Measurements from ENCODE around the gene STK36. TPM values are rescaled to one million over a fixed set of nuclear protein-coding genes. Genes with fewer than 3 reads are reported as not detected.
A peak's percentile ranks its signal among the peaks of the same experiment; 100 is the strongest.

Gene STK36
- polyA plus RNA-seq, 2 of the 4 experiments (the other 2 are of a cell fraction): 20.6 to 29.9 TPM

DNA sequence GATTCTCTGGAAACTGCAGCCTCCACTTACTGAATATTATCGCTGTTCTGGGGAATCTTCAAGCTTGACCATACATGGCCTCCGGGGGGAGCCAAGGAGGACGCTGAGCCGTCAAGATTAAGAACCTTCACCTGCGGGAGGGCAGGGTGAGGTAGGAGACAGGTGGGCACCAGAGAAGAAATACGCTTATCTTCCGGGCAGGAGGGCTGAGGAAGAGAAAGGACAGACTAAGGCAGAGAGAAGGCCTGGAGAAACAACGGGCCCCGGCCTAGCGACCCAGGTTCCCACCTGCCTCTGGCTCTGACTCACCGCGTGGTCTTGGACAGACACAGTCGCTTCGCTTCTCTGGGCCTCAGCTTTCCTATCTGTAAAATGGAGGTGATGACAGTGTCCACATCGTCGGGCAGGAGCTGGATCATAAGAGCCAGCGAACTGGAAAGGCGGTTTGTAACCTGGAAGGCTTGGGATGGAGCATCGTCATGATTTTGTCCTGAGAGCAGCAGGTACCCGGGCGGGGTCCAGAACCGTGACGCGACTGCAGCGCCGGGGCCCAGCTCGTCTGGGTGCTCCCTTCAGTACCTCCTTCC lies 13.1 kb upstream of the STK36 start:
- ChIA-PET POLR2A (interaction anchor here (1.0 to 4.0 kb wide), 4 partner anchors 13 to 240 kb away, joined by 3 to 37 read pairs (median 4); partner anchors contain the start of genes RNF25 and STK36), CTCF (interaction anchor here (0.8 to 7.8 kb wide), 19 partner anchors 11 to 376 kb away, joined by 3 to 76 read pairs (median 4); partner anchors contain the start of genes RNF25, STK36 and TTLL4)
- no peak for FAIRE-seq
- H3K4me2 ChIP-seq: peak overlapping the region; percentile 79
- 1% methylated on average over 27 of the region's 27 CpGs for WGBS (ENCODE audit: missing lambda C conversion rate)
- peak; percentile 72 to 75 for DNase-seq (ENCODE audit: low read depth in 1 of 2, low spot score in 1 of 2)
- no peaks in the 10 kb centered on the region for H3K9me3 ChIP-seq
- peak overlapping the region; percentile 77 for H3K4me3 ChIP-seq
- H3K4me1 ChIP-seq: peaks cover 14% of the 10 kb centered on the region; the same call in 2 of the 3 replicates
- H3K27ac ChIP-seq: peak overlapping the region; percentile 93 to 95
- peak; percentile 75 to 77 for ATAC-seq
- TF ChIP-seq, protein P1, sequence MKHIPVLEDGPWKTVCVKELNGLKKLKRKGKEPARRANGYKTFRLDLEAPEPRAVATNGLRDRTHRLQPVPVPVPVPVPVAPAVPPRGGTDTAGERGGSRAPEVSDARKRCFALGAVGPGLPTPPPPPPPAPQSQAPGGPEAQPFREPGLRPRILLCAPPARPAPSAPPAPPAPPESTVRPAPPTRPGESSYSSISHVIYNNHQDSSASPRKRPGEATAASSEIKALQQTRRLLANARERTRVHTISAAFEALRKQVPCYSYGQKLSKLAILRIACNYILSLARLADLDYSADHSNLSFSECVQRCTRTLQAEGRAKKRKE (CRISPR knock-in tag; IDR thresholded peaks at IDR 0.05; ENCODE audit: low read depth): no peak
- TF ChIP-seq, protein P2, sequence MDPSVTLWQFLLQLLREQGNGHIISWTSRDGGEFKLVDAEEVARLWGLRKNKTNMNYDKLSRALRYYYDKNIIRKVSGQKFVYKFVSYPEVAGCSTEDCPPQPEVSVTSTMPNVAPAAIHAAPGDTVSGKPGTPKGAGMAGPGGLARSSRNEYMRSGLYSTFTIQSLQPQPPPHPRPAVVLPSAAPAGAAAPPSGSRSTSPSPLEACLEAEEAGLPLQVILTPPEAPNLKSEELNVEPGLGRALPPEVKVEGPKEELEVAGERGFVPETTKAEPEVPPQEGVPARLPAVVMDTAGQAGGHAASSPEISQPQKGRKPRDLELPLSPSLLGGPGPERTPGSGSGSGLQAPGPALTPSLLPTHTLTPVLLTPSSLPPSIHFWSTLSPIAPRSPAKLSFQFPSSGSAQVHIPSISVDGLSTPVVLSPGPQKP (IDR thresholded peaks at IDR 0.05; ENCODE audit: low read depth, low read length): no peak
- TF ChIP-seq RARB (CRISPR knock-in tag; IDR thresholded peaks at IDR 0.05) (no peak), ZC3H11A (IDR thresholded peaks at IDR 0.05) (no peak), PHF8 (IDR thresholded peaks at IDR 0.05; ENCODE audit: borderline replicate concordance, low read depth) (peak; percentile 52; the same call in 1 of the 2 replicates), EHF (CRISPR knock-in tag; IDR thresholded peaks at IDR 0.05) (no peak), ESRRA (IDR thresholded peaks at IDR 0.05; ENCODE audit: borderline replicate concordance, low read length) (no peak), RAD21 (conservative IDR thresholded peaks at IDR 0.05 in 1 of 2, IDR thresholded peaks at IDR 0.05 in 1 of 2) (peak in 1 of 2 experiments; percentile 33; a peak in 2 of 5 replicates), KDM1A (IDR thresholded peaks at IDR 0.05; ENCODE audit: low read depth) (peak; percentile 68; the same call in 1 of the 2 replicates), CEBPB (IDR thresholded peaks at IDR 0.05) (no peak), CHD4 (IDR thresholded peaks at IDR 0.05; ENCODE audit: borderline replicate concordance) (0 out of 2 replicates have a peak, but pooled peaks have one; percentile 21), MAZ (IDR thresholded peaks at IDR 0.05; ENCODE audit: borderline replicate concordance, low read depth, low read length) (no peak), FOSL2 (IDR thresholded peaks at IDR 0.05) (no peak), FOSL2 (CRISPR knock-in tag; IDR thresholded peaks at IDR 0.05) (peak; percentile 51), CHD2 (IDR thresholded peaks at IDR 0.05; ENCODE audit: low read length, partially characterized antibody) (no peak), KDM5A (IDR thresholded peaks at IDR 0.05) (no peak), MYC (IDR thresholded peaks at IDR 0.05; ENCODE audit: borderline replicate concordance, low read length) (peak; percentile 70; the same call in 1 of the 2 replicates), RNF2 (IDR thresholded peaks at IDR 0.05; ENCODE audit: borderline replicate concordance, low read depth) (no peak), JUN (IDR thresholded peaks at IDR 0.05) (no peak), NR3C1 (IDR thresholded peaks at IDR 0.05) (no peak), ZSCAN20 (CRISPR knock-in tag; IDR thresholded peaks at IDR 0.05) (no peak), HOXA7 (CRISPR knock-in tag; IDR thresholded peaks at IDR 0.05) (no peak), HEYL (CRISPR knock-in tag; IDR thresholded peaks at IDR 0.05) (no peak), CBX8 (IDR thresholded peaks at IDR 0.05) (no peak), EP300 (IDR thresholded peaks at IDR 0.05) (no peak), HOXB13 (CRISPR knock-in tag; IDR thresholded peaks at IDR 0.05; ENCODE audit: low read depth) (no peak), POLR2A (IDR thresholded peaks at IDR 0.05; ENCODE audit: low read length) (no peak), JUNB (IDR thresholded peaks at IDR 0.05) (no peak), HDAC2 (IDR thresholded peaks at IDR 0.05) (no peak), TP53 (CRISPR knock-in tag; IDR thresholded peaks at IDR 0.05) (no peak), MAFK (IDR thresholded peaks at IDR 0.05; ENCODE audit: partially characterized antibody) (no peak), RFX5 (IDR thresholded peaks at IDR 0.05) (0 out of 2 replicates have a peak, but pooled peaks have one; percentile 13)
- TF ChIP-seq, protein P3, sequence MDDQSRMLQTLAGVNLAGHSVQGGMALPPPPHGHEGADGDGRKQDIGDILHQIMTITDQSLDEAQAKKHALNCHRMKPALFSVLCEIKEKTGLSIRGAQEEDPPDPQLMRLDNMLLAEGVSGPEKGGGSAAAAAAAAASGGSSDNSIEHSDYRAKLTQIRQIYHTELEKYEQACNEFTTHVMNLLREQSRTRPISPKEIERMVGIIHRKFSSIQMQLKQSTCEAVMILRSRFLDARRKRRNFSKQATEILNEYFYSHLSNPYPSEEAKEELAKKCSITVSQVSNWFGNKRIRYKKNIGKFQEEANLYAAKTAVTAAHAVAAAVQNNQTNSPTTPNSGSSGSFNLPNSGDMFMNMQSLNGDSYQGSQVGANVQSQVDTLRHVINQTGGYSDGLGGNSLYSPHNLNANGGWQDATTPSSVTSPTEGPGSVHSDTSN (IDR thresholded peaks at IDR 0.05): no peak
- TF ChIP-seq, protein P4, sequence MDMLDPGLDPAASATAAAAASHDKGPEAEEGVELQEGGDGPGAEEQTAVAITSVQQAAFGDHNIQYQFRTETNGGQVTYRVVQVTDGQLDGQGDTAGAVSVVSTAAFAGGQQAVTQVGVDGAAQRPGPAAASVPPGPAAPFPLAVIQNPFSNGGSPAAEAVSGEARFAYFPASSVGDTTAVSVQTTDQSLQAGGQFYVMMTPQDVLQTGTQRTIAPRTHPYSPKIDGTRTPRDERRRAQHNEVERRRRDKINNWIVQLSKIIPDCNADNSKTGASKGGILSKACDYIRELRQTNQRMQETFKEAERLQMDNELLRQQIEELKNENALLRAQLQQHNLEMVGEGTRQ (IDR thresholded peaks at IDR 0.05): no peak
- TF ChIP-seq, protein P5, sequence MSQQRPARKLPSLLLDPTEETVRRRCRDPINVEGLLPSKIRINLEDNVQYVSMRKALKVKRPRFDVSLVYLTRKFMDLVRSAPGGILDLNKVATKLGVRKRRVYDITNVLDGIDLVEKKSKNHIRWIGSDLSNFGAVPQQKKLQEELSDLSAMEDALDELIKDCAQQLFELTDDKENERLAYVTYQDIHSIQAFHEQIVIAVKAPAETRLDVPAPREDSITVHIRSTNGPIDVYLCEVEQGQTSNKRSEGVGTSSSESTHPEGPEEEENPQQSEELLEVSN (IDR thresholded peaks at IDR 0.05; ENCODE audit: borderline replicate concordance, low read depth): no peak
- TF ChIP-seq, protein P6, sequence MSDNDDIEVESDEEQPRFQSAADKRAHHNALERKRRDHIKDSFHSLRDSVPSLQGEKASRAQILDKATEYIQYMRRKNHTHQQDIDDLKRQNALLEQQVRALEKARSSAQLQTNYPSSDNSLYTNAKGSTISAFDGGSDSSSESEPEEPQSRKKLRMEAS (IDR thresholded peaks at IDR 0.05): peak; percentile 67
- TF ChIP-seq, protein P7, sequence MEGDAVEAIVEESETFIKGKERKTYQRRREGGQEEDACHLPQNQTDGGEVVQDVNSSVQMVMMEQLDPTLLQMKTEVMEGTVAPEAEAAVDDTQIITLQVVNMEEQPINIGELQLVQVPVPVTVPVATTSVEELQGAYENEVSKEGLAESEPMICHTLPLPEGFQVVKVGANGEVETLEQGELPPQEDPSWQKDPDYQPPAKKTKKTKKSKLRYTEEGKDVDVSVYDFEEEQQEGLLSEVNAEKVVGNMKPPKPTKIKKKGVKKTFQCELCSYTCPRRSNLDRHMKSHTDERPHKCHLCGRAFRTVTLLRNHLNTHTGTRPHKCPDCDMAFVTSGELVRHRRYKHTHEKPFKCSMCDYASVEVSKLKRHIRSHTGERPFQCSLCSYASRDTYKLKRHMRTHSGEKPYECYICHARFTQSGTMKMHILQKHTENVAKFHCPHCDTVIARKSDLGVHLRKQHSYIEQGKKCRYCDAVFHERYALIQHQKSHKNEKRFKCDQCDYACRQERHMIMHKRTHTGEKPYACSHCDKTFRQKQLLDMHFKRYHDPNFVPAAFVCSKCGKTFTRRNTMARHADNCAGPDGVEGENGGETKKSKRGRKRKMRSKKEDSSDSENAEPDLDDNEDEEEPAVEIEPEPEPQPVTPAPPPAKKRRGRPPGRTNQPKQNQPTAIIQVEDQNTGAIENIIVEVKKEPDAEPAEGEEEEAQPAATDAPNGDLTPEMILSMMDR (IDR thresholded peaks at IDR 0.05): peak; percentile 59
